Astrocyte (in vitro differentiated cells and primary cell): ENCODE data around the gene PCNT. TPM values are rescaled to one million over a fixed set of nuclear protein-coding genes. Genes with fewer than 3 reads are reported as not detected.

Experiments
- DNase-seq: peaks from one replicate; pipeline ENCODE4 v3.0.0-alpha.2; 2010; ENCODE audit warnings: low read depth
- FAIRE-seq: peaks from 2 replicates; lab custom pipeline; 2011; peaks lifted over from hg19 to GRCh38; lab: Jason Lieb, UNC
- H2AFZ ChIP-seq: 2 replicates; pipeline ENCODE4 v1.6.0; 2012; ENCODE audit warnings: low read depth, low read length, inconsistent platforms
- H3K27ac ChIP-seq: 2 replicates; pipeline ENCODE4 v1.5.1; 2011; ENCODE audit warnings: low read depth, low read length, inconsistent platforms
- H3K27me3 ChIP-seq: 2 replicates; pipeline ENCODE4 v1.6.0; 2011; ENCODE audit warnings: low read length, inconsistent platforms; ENCODE audit not compliant: insufficient read depth
- H3K36me3 ChIP-seq: 2 replicates; pipeline ENCODE4 v1.5.1; 2011; ENCODE audit warnings: low read length, inconsistent platforms; ENCODE audit not compliant: insufficient read depth
- H3K4me1 ChIP-seq: 2 replicates; pipeline ENCODE4 v1.5.1; 2011; ENCODE audit warnings: low read length, inconsistent platforms; ENCODE audit not compliant: insufficient read depth
- H3K4me2 ChIP-seq: 2 replicates; pipeline ENCODE4 v1.6.0; 2012; ENCODE audit warnings: low read length, inconsistent platforms
- H3K4me3 ChIP-seq: 2 replicates; pipeline ENCODE4 v1.5.1; 2011; ENCODE audit warnings: low read depth, mild to moderate bottlenecking, low read length, inconsistent platforms; ENCODE audit not compliant: insufficient read depth
- H3K79me2 ChIP-seq: 2 replicates; pipeline ENCODE4 v1.6.0; 2012; ENCODE audit warnings: mild to moderate bottlenecking, low read length, inconsistent platforms; ENCODE audit not compliant: insufficient read depth
- H3K9ac ChIP-seq: 2 replicates; pipeline ENCODE4 v1.6.0; 2012; ENCODE audit warnings: mild to moderate bottlenecking, low read length, inconsistent platforms
- H3K9me3 ChIP-seq: 2 replicates; pipeline ENCODE4 v1.5.1; 2012; ENCODE audit warnings: low read depth, mild to moderate bottlenecking, low read length, inconsistent platforms; ENCODE audit not compliant: insufficient read depth
- H4K20me1 ChIP-seq: 2 replicates; pipeline ENCODE4 v1.6.0; 2012; ENCODE audit warnings: low read length, inconsistent platforms; ENCODE audit not compliant: insufficient read depth
- H3K27ac Mint-ChIP-seq: one replicate; pipeline ENCODE4 v1.8.0; 2021; ENCODE audit warnings: mild to moderate bottlenecking, mixed read lengths; ENCODE audit not compliant: unreplicated experiment
- H3K27me3 Mint-ChIP-seq: one replicate; pipeline ENCODE4 v1.8.0; 2021; ENCODE audit warnings: low read depth, mixed read lengths; ENCODE audit not compliant: unreplicated experiment
- H3K36me3 Mint-ChIP-seq: one replicate; pipeline ENCODE4 v1.8.0; 2021; ENCODE audit warnings: low read depth, mixed read lengths; ENCODE audit not compliant: unreplicated experiment
- H3K4me1 Mint-ChIP-seq: one replicate; pipeline ENCODE4 v1.8.0; 2021; ENCODE audit warnings: low read depth, mixed read lengths; ENCODE audit not compliant: unreplicated experiment
- H3K4me3 Mint-ChIP-seq: one replicate; pipeline ENCODE4 v1.8.0; 2021; ENCODE audit warnings: mild to moderate bottlenecking, moderate library complexity, mixed read lengths; ENCODE audit not compliant: unreplicated experiment
- H3K9me3 Mint-ChIP-seq: one replicate; pipeline ENCODE4 v1.8.0; 2021; ENCODE audit warnings: mild to moderate bottlenecking, mixed read lengths; ENCODE audit not compliant: unreplicated experiment
- EZH2 ChIP-seq: IDR thresholded peaks from 2 replicates; pipeline ENCODE4 v1.6.1; 2012; ENCODE audit warnings: mild to moderate bottlenecking, low read length, inconsistent platforms; ENCODE audit not compliant: insufficient read depth
- total RNA-seq: library from RNA; stranded (reverse); gene quantifications from 2 replicates; pipeline ENCODE4 v1.2.1, GENCODE V29; 2021
- TF ChIP-seq, protein P1 (sequence below): IDR thresholded peaks from 2 replicates; pipeline ENCODE4 v1.5.1; 2011; ENCODE audit warnings: low read depth, mild to moderate bottlenecking, inconsistent platforms, low read length, moderate library complexity; ENCODE audit not compliant: insufficient read depth

The PCNT gene
- total RNA-seq, 1 donor from 2014 or later, result 19.9 TPM

DNA sequence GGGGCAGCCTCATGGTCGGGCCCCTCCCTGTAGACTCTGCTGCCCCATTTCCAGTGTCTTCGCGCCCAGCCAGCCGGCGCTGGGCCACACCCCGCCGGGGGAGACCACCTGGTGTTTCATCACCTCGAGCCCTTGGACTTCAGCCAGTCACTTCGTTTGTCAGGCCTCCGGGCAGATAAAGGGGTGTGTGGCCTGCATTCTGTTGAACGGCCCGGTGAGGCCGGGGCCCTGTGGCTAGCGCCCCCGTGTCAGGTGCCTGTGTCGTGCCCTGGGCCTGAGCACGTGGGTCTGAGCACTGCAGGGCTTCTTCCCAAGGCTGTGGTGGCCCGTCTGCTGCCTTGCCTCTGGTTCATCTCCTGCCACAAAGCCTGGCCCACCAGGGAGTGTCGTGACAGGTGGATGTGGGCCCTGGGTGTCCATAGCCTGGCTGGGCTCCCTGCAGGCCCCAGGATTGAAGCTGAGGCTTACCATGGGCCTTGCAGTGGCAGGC lies 69.5 kb downstream of the PCNT start:
- Histone ChIP-seq H3K4me2 (peak overlapping the region; percentile 33), H3K9me3 (no peaks in the 10 kb centered on the region), H3K27ac (no peak overlapping the region), H3K9ac (no peak overlapping the region), H4K20me1 (peaks cover 44% of the 10 kb centered on the region), H3K36me3 (peaks cover 6% of the 10 kb centered on the region), H3K4me1 (peaks cover 11% of the 10 kb centered on the region), H3K27me3 (no peaks in the 10 kb centered on the region), H2AFZ (no peak overlapping the region), H3K79me2 (no peaks in the 10 kb centered on the region), H3K4me3 (no peak overlapping the region)
- no peaks in the 10 kb centered on the region for H3K27me3 Mint-ChIP-seq
- no peaks in the 10 kb centered on the region for H3K9me3 Mint-ChIP-seq
- no peak overlapping the region for H3K27ac Mint-ChIP-seq
- TF ChIP-seq, protein P1, sequence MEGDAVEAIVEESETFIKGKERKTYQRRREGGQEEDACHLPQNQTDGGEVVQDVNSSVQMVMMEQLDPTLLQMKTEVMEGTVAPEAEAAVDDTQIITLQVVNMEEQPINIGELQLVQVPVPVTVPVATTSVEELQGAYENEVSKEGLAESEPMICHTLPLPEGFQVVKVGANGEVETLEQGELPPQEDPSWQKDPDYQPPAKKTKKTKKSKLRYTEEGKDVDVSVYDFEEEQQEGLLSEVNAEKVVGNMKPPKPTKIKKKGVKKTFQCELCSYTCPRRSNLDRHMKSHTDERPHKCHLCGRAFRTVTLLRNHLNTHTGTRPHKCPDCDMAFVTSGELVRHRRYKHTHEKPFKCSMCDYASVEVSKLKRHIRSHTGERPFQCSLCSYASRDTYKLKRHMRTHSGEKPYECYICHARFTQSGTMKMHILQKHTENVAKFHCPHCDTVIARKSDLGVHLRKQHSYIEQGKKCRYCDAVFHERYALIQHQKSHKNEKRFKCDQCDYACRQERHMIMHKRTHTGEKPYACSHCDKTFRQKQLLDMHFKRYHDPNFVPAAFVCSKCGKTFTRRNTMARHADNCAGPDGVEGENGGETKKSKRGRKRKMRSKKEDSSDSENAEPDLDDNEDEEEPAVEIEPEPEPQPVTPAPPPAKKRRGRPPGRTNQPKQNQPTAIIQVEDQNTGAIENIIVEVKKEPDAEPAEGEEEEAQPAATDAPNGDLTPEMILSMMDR, result no peak
- no peak for DNase-seq
- no peaks in the 10 kb centered on the region for H3K4me1 Mint-ChIP-seq
- no peak for FAIRE-seq
- no peak overlapping the region for H3K4me3 Mint-ChIP-seq
- peaks cover 24% of the 10 kb centered on the region for H3K36me3 Mint-ChIP-seq

DNA sequence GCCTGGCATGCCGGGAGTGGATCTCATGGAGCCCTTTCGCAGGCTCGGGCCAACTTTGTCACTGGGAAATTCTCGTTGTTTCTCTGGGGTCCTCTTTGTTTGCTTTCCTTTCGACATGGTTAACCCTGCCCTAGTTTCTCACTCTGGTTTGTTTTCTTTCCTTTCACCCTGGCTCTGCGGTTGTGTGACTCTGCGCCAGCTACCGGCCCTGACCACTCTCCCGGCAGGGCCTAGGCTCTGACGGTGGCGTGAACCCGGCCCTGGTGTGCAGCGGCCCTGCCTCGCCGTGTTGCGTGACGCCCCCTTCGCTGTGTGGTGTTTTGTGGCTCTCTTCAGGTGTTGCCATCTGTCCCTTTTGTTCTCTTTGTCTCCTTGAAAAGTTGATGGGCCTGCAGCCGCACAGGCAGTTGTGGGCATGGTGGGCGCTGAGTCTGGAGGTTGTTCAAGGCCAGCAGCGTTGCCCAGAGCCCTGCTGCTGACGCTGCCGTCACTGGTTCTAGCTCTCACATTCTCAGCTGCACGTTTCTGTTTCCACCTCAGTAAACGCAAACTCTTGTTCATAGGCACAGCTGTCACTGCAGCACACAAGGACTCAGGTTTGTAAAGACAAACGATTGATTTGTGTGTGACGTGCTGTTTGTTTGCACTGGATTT lies 70.1 kb downstream of the PCNT start:
- peaks cover 22% of the 10 kb centered on the region for H3K36me3 Mint-ChIP-seq
- peak overlapping the region; percentile 34 for H3K27ac Mint-ChIP-seq
- Histone ChIP-seq H3K4me1 (peaks cover 11% of the 10 kb centered on the region), H3K9ac (no peak overlapping the region), H3K27me3 (no peaks in the 10 kb centered on the region), H3K27ac (no peak overlapping the region), H4K20me1 (peaks cover 44% of the 10 kb centered on the region), H3K36me3 (peaks cover 6% of the 10 kb centered on the region), H3K4me3 (no peak overlapping the region), H3K9me3 (no peaks in the 10 kb centered on the region), H2AFZ (no peak overlapping the region), H3K4me2 (peak overlapping the region; percentile 33), H3K79me2 (no peaks in the 10 kb centered on the region)
- no peaks in the 10 kb centered on the region for H3K4me1 Mint-ChIP-seq
- H3K27me3 Mint-ChIP-seq, result no peaks in the 10 kb centered on the region
- H3K9me3 Mint-ChIP-seq, result no peaks in the 10 kb centered on the region
- no peak for FAIRE-seq
- no peak for TF ChIP-seq EZH2
- DNase-seq, result no peak
- H3K4me3 Mint-ChIP-seq, result no peak overlapping the region

DNA sequence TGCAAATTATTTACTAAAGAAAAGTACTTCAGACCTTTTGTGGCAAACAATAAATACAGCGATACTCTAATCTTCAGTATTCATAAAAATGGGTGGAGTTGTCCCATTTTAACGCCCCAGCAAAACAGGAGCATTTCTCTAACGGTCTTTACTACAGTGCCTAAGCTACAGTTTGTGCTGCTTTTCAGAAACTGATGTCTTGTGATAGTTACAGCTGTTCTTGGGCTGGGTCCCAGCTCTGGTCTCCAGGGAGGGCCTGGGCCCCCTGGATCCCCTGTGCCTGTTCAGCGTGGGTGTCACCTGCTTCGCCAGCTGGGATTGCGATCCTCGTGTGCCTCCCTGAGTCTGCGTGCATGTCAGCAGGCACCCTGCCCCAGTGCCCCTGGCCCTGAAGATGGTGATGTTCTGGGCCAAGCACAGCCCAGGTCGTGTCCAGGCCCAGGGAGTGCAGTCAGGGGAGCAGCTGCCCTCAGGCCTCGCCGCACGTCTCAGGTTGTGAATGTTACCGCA lies 70.7 kb downstream of the PCNT start:
- no peaks in the 10 kb centered on the region for H3K4me1 Mint-ChIP-seq
- peaks cover 40% of the 10 kb centered on the region for H4K20me1 ChIP-seq

More for the DNA sequence above, 70.7 kb downstream of the PCNT start:
- Histone ChIP-seq H3K27ac (no peak overlapping the region), H2AFZ (no peak overlapping the region), H3K4me3 (no peak overlapping the region), H3K4me2 (no peak overlapping the region), H3K9me3 (no peaks in the 10 kb centered on the region), H3K79me2 (no peaks in the 10 kb centered on the region), H3K27me3 (no peaks in the 10 kb centered on the region), H3K9ac (no peak overlapping the region), H3K36me3 (peaks cover 9% of the 10 kb centered on the region), H3K4me1 (peaks cover 11% of the 10 kb centered on the region)
- Mint-ChIP-seq H3K27me3 (no peaks in the 10 kb centered on the region), H3K4me3 (no peak overlapping the region), H3K27ac (no peak overlapping the region), H3K36me3 (peaks cover 20% of the 10 kb centered on the region), H3K9me3 (no peaks in the 10 kb centered on the region)
- FAIRE-seq (no peak), DNase-seq (no peak)
- TF ChIP-seq, protein P1, result no peak
- TF ChIP-seq EZH2, result no peak
